Hepatocyte (in vitro differentiated cells): ENCODE measurements around the gene TOMM6. TPM values are rescaled to one million over a fixed set of nuclear protein-coding genes. Genes with fewer than 3 reads are reported as not detected.

Source experiments
- DNase-seq: peaks from one replicate; pipeline ENCODE4 v3.0.0-alpha.2; 2016; ENCODE audit warnings: low spot score
- H2AFZ ChIP-seq: fragments of 200-600 bp; sonication (generic); 2 replicates; pipeline ENCODE4 v1.6.0; 2016; ENCODE audit warnings: antibody characterized with exemption, mild to moderate bottlenecking
- H3K27ac ChIP-seq: fragments of 200-600 bp; sonication (generic); 2 replicates; pipeline ENCODE4 v1.5.1; 2016; ENCODE audit warnings: mild to moderate bottlenecking
- H3K27me3 ChIP-seq: fragments of 200-600 bp; sonication (generic); 2 replicates; pipeline ENCODE4 v1.6.1; 2016
- H3K36me3 ChIP-seq: fragments of 200-600 bp; sonication (generic); replicated peaks from 2 replicates; pipeline ENCODE4 v1.5.1; 2016; ENCODE audit warnings: low read depth; ENCODE audit not compliant: insufficient read depth
- H3K4me1 ChIP-seq: fragments of 200-600 bp; sonication (generic); 2 replicates; pipeline ENCODE4 v1.5.1; 2016; ENCODE audit warnings: mild to moderate bottlenecking, moderate library complexity; ENCODE audit not compliant: insufficient read depth
- H3K4me2 ChIP-seq: fragments of 200-600 bp; sonication (generic); 2 replicates; pipeline ENCODE4 v1.6.0; 2016
- H3K4me3 ChIP-seq: fragments of 200-600 bp; sonication (generic); 2 replicates; pipeline ENCODE4 v1.5.1; 2016; ENCODE audit warnings: mild to moderate bottlenecking
- H3K79me2 ChIP-seq: fragments of 200-600 bp; sonication (generic); 2 replicates; pipeline ENCODE4 v1.6.0; 2017; ENCODE audit warnings: mild to moderate bottlenecking
- H3K9me2 ChIP-seq: fragments of 200-600 bp; sonication (generic); replicated peaks from 2 replicates; pipeline ENCODE4 v1.6.0; 2017; ENCODE audit warnings: mild to moderate bottlenecking; ENCODE audit not compliant: insufficient read depth
- H3K9me3 ChIP-seq: fragments of 200-600 bp; sonication (generic); 2 replicates; pipeline ENCODE4 v1.5.1; 2016; ENCODE audit warnings: low read depth, mild to moderate bottlenecking
- H4K20me1 ChIP-seq: fragments of 200-600 bp; sonication (generic); 2 replicates; pipeline ENCODE4 v1.6.0; 2016; ENCODE audit warnings: mild to moderate bottlenecking; ENCODE audit not compliant: insufficient read depth, poor library complexity, severe bottlenecking
- EZH2 ChIP-seq: fragments of 200-600 bp; sonication (generic); IDR thresholded peaks from 2 replicates; pipeline ENCODE4 v1.6.1; 2016; ENCODE audit warnings: antibody characterized with exemption, mild to moderate bottlenecking, borderline replicate concordance
- EZH2phosphoT487 ChIP-seq: fragments of 200-600 bp; sonication (generic); IDR thresholded peaks from one replicate; pipeline ENCODE4 v1.6.1; 2018; ENCODE audit warnings: antibody characterized with exemption, mild to moderate bottlenecking, low read depth, moderate library complexity; ENCODE audit not compliant: unreplicated experiment, severe bottlenecking
- WGBS: methylation state at CpG from one replicate; pipeline ENCODE4 v1.1.6; 2016; ENCODE audit warnings: low lambda C conversion rate; ENCODE audit errors: missing lambda C conversion rate; 5-methylcytosine and 5-hydroxymethylcytosine counted together
- polyA plus RNA-seq: library from polyadenylated mRNA; unstranded; fragments of >200 nt; fragmentation: Nextera tagmentation; extraction: Ambion mirVana; gene quantifications from 2 replicates; pipeline ENCODE4 v1.2.1, GENCODE V29; 2016
- total RNA-seq: library from RNA; depleted of rRNA; stranded (reverse); fragments of >200 nt; gene quantifications from 2 replicates; pipeline ENCODE4 v1.2.3, GENCODE V29; 2014
- TF ChIP-seq, protein P1 (sequence below): fragments of 200-600 bp; sonication (generic); IDR thresholded peaks from 2 replicates; pipeline ENCODE4 v1.5.1; 2016; ENCODE audit warnings: antibody characterized with exemption, mild to moderate bottlenecking; ENCODE audit not compliant: poor library complexity

Gene TOMM6
- total and polyA plus RNA-seq, 2 experiments from 2014 or later = 127 to 211 TPM

DNA sequence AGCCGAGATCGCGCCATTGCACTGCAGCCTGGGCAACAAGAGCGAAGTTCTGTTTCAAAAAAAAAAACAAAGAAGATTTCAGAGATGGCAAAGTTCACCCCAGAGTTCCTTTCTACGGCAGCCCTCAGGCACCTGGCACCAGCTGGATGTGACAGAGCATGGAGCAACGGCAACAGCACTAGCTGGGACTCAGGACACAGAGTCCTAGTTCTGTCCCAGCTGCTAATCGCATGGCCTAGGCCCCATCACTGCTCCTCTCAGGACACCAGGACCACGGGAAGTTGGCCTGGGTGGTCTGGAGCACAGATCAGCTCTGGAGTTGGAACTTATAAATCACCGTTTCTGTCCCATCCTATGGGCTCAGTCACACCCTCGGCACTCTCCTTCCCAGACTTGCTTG, 41.4 kb upstream of the TOMM6 start:
- no peaks in the 10 kb centered on the region for H3K36me3 ChIP-seq
- H3K27ac ChIP-seq = no peak overlapping the region
- H2AFZ ChIP-seq = no peak overlapping the region
- no peak for TF ChIP-seq EZH2
- TF ChIP-seq, protein P1, sequence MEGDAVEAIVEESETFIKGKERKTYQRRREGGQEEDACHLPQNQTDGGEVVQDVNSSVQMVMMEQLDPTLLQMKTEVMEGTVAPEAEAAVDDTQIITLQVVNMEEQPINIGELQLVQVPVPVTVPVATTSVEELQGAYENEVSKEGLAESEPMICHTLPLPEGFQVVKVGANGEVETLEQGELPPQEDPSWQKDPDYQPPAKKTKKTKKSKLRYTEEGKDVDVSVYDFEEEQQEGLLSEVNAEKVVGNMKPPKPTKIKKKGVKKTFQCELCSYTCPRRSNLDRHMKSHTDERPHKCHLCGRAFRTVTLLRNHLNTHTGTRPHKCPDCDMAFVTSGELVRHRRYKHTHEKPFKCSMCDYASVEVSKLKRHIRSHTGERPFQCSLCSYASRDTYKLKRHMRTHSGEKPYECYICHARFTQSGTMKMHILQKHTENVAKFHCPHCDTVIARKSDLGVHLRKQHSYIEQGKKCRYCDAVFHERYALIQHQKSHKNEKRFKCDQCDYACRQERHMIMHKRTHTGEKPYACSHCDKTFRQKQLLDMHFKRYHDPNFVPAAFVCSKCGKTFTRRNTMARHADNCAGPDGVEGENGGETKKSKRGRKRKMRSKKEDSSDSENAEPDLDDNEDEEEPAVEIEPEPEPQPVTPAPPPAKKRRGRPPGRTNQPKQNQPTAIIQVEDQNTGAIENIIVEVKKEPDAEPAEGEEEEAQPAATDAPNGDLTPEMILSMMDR = no peak
- TF ChIP-seq EZH2phosphoT487 = no peak
- no peaks in the 10 kb centered on the region for H3K9me3 ChIP-seq
- WGBS = 89% methylated on average over 10 of the region's 10 CpGs
- no peak for DNase-seq
- no peaks in the 10 kb centered on the region for H3K79me2 ChIP-seq
- no peak overlapping the region for H3K4me3 ChIP-seq
- peaks cover 22% of the 10 kb centered on the region for H3K4me1 ChIP-seq
- no peaks in the 10 kb centered on the region for H4K20me1 ChIP-seq
- H3K4me2 ChIP-seq = no peak overlapping the region
- H3K9me2 ChIP-seq = no peaks in the 10 kb centered on the region
- H3K27me3 ChIP-seq = no peaks in the 10 kb centered on the region

- H3K27me3 ChIP-seq = no peaks in the 10 kb centered on the region
- peaks cover 11% of the 10 kb centered on the region for H3K4me1 ChIP-seq
- H3K4me2 ChIP-seq = no peak within 1 kb of the TSS
- no peak within 1 kb of the TSS for H3K27ac ChIP-seq
- H3K4me3 ChIP-seq = no peak within 1 kb of the TSS
- H3K9me2 ChIP-seq = no peaks in the 10 kb centered on the region
- H3K9me3 ChIP-seq = no peaks in the 10 kb centered on the region
- H3K79me2 ChIP-seq = no peaks in the 10 kb centered on the region
- DNase-seq = no peak
- H2AFZ ChIP-seq = no peak within 1 kb of the TSS
- TF ChIP-seq EZH2 (no peak), EZH2phosphoT487 (no peak)
- TF ChIP-seq, protein P1 = no peak
- no peaks in the 10 kb centered on the region for H4K20me1 ChIP-seq
- no peaks in the 10 kb centered on the region for H3K36me3 ChIP-seq
- WGBS = 78% methylated on average over 15 of the region's 15 CpGs
These were observed 40.0 kb upstream of the TOMM6 start, which contains the start of gene PGC for GRCh38 chr6:41747256-41748101. Gene PGC (minus strand): TSS chr6:41747397. CDS start chr6:41747334, 63 bp downstream.

GRCh38 chr6:41748102-41748477, 39.4 kb upstream of the TOMM6 start:
- no peak overlapping the region for H2AFZ ChIP-seq
- no peak for DNase-seq
- H3K27me3 ChIP-seq = no peaks in the 10 kb centered on the region
- H3K4me1 ChIP-seq = peaks cover 11% of the 10 kb centered on the region
- H4K20me1 ChIP-seq = no peaks in the 10 kb centered on the region
- H3K27ac ChIP-seq = no peak overlapping the region
- no peaks in the 10 kb centered on the region for H3K79me2 ChIP-seq
- H3K36me3 ChIP-seq = no peaks in the 10 kb centered on the region
- TF ChIP-seq EZH2 (no peak), EZH2phosphoT487 (no peak)
- TF ChIP-seq, protein P1 = no peak
- WGBS = 92% methylated on average over 6 of the region's 6 CpGs
- H3K9me3 ChIP-seq = no peaks in the 10 kb centered on the region
- no peaks in the 10 kb centered on the region for H3K9me2 ChIP-seq
- H3K4me2 ChIP-seq = no peak overlapping the region
- no peak overlapping the region for H3K4me3 ChIP-seq
